K562 (cell line): Measurements from ENCODE around the gene CGREF1. TPM values are rescaled to one million over a fixed set of nuclear protein-coding genes. Genes with fewer than 3 reads are reported as not detected.

Experiments
- CTBP1 ChIP-seq: fragments of 450-650 bp; IDR thresholded peaks from 2 replicates; pipeline ENCODE4 v1.6.1; 2016; ENCODE audit warnings: borderline replicate concordance
- NCOA6 ChIP-seq: fragments of 450-650 bp; IDR thresholded peaks from 2 replicates; pipeline ENCODE4 v1.6.1; 2017; ENCODE audit warnings: mild to moderate bottlenecking
- NFXL1 ChIP-seq: fragments of 450-650 bp; formaldehyde crosslinking; IDR thresholded peaks from 2 replicates; pipeline ENCODE4 v1.4.0; 2021; ENCODE audit warnings: mild to moderate bottlenecking
- NR2F6 ChIP-seq: fragments of 450-650 bp; formaldehyde crosslinking; IDR thresholded peaks from 2 replicates; pipeline ENCODE4 v1.4.0; 2020; ENCODE audit warnings: mild to moderate bottlenecking
- PPARD ChIP-seq: fragments of 250-450 bp; sonication (Bioruptor Pico); IDR thresholded peaks from 2 replicates; pipeline ENCODE4 v1.8.0; 2022; ENCODE audit warnings: inconsistent platforms, mild to moderate bottlenecking, moderate library complexity
- RFX7 ChIP-seq: fragments of 250-450 bp; sonication (Bioruptor Pico); IDR thresholded peaks from 2 replicates; pipeline ENCODE4 v1.5.1; 2021; ENCODE audit warnings: mild to moderate bottlenecking
- TAF15 ChIP-seq: fragments of 200-400 bp; formaldehyde crosslinking; IDR thresholded peaks from 2 replicates; pipeline ENCODE4 v1.6.1; 2017; ENCODE audit warnings: mild to moderate bottlenecking, low read depth, low read length, moderate library complexity
- TCF7L2 ChIP-seq: fragments of 150-350 bp; IDR thresholded peaks from 2 replicates; pipeline ENCODE4 v1.6.1; 2016; ENCODE audit warnings: low read depth, mild to moderate bottlenecking, low read length, moderate library complexity
- XRCC4 ChIP-seq: IDR thresholded peaks from one replicate; pipeline ENCODE4 v1.6.1; 2011; ENCODE audit not compliant: insufficient read depth, insufficient read length; ENCODE audit errors: extremely low read depth
- ZNF589 ChIP-seq: fragments of 200-800 bp; sonication (Bioruptor generic); IDR thresholded peaks from 2 replicates; pipeline ENCODE4 v1.6.1; 2016; ENCODE audit warnings: low read depth, missing genetic modification characterization, missing compliant biosample characterization
- polyA plus RNA-seq, 8 experiments: library from polyadenylated mRNA; depleted of rRNA in 4 of 8; stranded (reverse) in 5 of 8; unstranded in 3 of 8; fragments of >200 nt; fragmentation: Nextera tagmentation in 2 of 8; fragmentation: Illumina TruSeq in 1 of 8; extraction: Ambion mirVana in 2 of 8; extraction: Trizol in 1 of 8; gene quantifications; 2 replicates each; pipeline versions ENCODE4 v1.2.1 to v1.2.3, GENCODE V29; 2011 to 2014; ENCODE audit warnings: inconsistent platforms in 1 of 8, missing spikeins in 1 of 8
- total RNA-seq, 7 experiments: library from RNA; depleted of rRNA in 6 of 7; stranded (reverse); fragments of >200 nt in 6 of 7; fragmentation: Illumina TruSeq in 2 of 7; extraction: Trizol in 2 of 7; gene quantifications; 2 replicates each; pipeline versions ENCODE4 v1.2.1 to v1.2.3, GENCODE V29; 2011 to 2021; ENCODE audit warnings: low replicate concordance in 1 of 7
- TF ChIP-seq, protein P1 (sequence below): fragments of 250-450 bp; sonication (Bioruptor Pico); IDR thresholded peaks from 2 replicates; pipeline ENCODE4 v1.8.0; 2021; ENCODE audit warnings: borderline replicate concordance, mild to moderate bottlenecking, moderate library complexity; ENCODE audit not compliant: poor library complexity, severe bottlenecking
- TF ChIP-seq, protein P2 (sequence below): fragments of 450-650 bp; IDR thresholded peaks from 2 replicates; pipeline ENCODE4 v1.6.1; 2016; ENCODE audit warnings: antibody characterized with exemption
- TF ChIP-seq, protein P3 (sequence below): sonication (generic); formaldehyde crosslinking; IDR thresholded peaks from 2 replicates; pipeline ENCODE4 v1.8.1; 2023; ENCODE audit warnings: mild to moderate bottlenecking, missing genetic modification reagents
- TF ChIP-seq, protein P4 (sequence below): fragments of 250-450 bp; sonication (Bioruptor Pico); IDR thresholded peaks from 2 replicates; pipeline ENCODE4 v1.8.0; 2022; ENCODE audit warnings: moderate library complexity, mild to moderate bottlenecking, inconsistent platforms
- TF ChIP-seq, protein P5 (sequence below): fragments of 250-450 bp; sonication (Bioruptor Pico); IDR thresholded peaks from 2 replicates; pipeline ENCODE4 v1.6.1; 2021; ENCODE audit warnings: mild to moderate bottlenecking
- TF ChIP-seq, protein P6 (sequence below), 2 experiments: fragments of 450-650 bp; conservative IDR thresholded peaks; 2 replicates each; pipeline ENCODE4 v1.6.1; 2017; ENCODE audit warnings: mild to moderate bottlenecking in 2 of 2, moderate library complexity in 2 of 2
- TF ChIP-seq, protein P7 (sequence below): fragments of 250-450 bp; sonication (Bioruptor Pico); IDR thresholded peaks from 2 replicates; pipeline ENCODE4 v1.8.0; 2022; ENCODE audit warnings: moderate library complexity, mild to moderate bottlenecking, inconsistent platforms
- TF ChIP-seq, protein P8 (sequence below): sonication (generic); IDR thresholded peaks from 2 replicates; pipeline ENCODE4 v1.6.1; 2016

The CGREF1 gene
- total and polyA plus RNA-seq, 9 of the 15 experiments (the other 6 are each of a cell fraction or from before 2014, with no cell fraction given), result 0.07 to 0.50 (median 0.37) TPM

DNA sequence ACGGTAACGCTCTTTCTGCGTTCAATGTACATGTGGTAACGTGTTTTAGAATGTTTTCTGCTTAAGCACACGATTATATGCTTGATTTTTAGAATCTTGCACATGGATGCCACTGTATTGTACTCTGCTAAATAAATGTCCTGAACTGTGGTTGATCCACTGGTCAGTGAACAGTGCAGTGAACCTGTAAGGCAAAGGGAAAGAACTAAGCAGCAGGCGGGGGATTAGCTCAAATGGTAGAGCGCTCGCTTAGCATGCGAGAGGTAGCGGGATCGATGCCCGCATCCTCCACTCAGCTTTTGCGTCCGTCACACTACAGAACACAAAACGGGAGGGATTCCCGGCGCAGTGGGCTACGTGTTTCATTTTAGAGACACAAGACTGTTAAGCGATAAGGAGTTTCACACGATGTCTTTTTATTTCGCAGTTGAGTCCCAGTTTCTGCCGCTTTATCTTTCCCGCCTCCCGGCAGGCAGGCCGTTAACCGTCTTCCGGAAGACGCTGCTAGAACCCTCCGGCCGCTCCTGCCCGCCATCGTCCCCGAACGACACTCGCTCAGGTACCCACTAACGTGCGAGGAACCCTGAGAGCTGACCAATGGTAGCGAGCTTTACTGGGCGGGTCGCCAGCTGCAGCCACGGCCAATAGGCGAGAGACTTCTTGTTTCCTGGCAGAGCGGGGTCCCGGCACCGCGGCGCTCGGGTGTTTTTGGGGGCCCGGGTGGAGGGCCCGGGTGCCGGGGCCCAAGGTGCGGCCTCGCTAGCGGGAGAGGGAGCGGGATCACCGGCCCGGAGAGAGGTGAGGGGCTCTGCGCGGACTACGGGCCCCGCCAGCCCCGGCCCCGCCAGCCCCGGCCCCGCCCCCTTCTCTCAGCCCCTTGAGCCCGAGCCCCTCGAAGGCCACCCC is 67.7 kb downstream of the CGREF1 start, which contains the start of gene AGBL5 (continued):
- TF ChIP-seq, protein P1, sequence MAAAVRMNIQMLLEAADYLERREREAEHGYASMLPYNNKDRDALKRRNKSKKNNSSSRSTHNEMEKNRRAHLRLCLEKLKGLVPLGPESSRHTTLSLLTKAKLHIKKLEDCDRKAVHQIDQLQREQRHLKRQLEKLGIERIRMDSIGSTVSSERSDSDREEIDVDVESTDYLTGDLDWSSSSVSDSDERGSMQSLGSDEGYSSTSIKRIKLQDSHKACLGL, result no peak
- TF ChIP-seq NFXL1 (no peak), PPARD (no peak), XRCC4 (no peak), NCOA6 (no peak), ZNF589 (CRISPR knock-in tag) (no peak; the same call in 1 of the 2 replicates), NR2F6 (no peak; the same call in 1 of the 2 replicates), TCF7L2 (no peak), CTBP1 (peak; percentile 78), RFX7 (CRISPR knock-in tag) (0 out of 2 replicates have a peak, but pooled peaks have one; percentile 10), TAF15 (no peak)
- TF ChIP-seq, protein P2, sequence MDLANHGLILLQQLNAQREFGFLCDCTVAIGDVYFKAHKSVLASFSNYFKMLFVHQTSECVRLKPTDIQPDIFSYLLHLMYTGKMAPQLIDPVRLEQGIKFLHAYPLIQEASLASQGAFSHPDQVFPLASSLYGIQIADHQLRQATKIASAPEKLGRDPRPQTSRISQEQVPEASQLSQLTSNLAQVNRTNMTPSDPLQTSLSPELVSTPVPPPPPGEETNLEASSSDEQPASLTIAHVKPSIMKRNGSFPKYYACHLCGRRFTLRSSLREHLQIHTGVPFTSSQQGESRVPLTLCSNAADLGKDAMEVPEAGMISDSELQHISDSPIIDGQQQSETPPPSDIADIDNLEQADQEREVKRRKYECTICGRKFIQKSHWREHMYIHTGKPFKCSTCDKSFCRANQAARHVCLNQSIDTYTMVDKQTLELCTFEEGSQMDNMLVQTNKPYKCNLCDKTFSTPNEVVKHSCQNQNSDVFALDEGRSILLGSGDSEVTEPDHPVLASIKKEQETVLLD, result peak; percentile 65
- TF ChIP-seq, protein P3, sequence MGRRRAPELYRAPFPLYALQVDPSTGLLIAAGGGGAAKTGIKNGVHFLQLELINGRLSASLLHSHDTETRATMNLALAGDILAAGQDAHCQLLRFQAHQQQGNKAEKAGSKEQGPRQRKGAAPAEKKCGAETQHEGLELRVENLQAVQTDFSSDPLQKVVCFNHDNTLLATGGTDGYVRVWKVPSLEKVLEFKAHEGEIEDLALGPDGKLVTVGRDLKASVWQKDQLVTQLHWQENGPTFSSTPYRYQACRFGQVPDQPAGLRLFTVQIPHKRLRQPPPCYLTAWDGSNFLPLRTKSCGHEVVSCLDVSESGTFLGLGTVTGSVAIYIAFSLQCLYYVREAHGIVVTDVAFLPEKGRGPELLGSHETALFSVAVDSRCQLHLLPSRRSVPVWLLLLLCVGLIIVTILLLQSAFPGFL (CRISPR knock-in tag), result 0 out of 2 replicates have a peak, but pooled peaks have one; percentile 21
- TF ChIP-seq, protein P4, sequence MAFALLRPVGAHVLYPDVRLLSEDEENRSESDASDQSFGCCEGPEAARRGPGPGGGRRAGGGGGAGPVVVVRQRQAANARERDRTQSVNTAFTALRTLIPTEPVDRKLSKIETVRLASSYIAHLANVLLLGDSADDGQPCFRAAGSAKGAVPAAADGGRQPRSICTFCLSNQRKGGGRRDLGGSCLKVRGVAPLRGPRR (CRISPR knock-in tag), result peak; percentile 26; the same call in 1 of the 2 replicates
- TF ChIP-seq, protein P5, sequence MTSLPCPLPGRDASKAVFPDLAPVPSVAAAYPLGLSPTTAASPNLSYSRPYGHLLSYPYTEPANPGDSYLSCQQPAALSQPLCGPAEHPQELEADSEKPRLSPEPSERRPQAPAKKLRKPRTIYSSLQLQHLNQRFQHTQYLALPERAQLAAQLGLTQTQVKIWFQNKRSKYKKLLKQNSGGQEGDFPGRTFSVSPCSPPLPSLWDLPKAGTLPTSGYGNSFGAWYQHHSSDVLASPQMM, result no peak
- TF ChIP-seq, protein P6, sequence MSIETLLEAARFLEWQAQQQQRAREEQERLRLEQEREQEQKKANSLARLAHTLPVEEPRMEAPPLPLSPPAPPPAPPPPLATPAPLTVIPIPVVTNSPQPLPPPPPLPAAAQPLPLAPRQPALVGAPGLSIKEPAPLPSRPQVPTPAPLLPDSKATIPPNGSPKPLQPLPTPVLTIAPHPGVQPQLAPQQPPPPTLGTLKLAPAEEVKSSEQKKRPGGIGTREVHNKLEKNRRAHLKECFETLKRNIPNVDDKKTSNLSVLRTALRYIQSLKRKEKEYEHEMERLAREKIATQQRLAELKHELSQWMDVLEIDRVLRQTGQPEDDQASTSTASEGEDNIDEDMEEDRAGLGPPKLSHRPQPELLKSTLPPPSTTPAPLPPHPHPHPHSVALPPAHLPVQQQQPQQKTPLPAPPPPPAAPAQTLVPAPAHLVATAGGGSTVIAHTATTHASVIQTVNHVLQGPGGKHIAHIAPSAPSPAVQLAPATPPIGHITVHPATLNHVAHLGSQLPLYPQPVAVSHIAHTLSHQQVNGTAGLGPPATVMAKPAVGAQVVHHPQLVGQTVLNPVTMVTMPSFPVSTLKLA (conservative IDR thresholded peaks at IDR 0.05), result peak in 1 of 2 experiments; percentile 51; a peak in 1 of 4 replicates
- TF ChIP-seq, protein P7, sequence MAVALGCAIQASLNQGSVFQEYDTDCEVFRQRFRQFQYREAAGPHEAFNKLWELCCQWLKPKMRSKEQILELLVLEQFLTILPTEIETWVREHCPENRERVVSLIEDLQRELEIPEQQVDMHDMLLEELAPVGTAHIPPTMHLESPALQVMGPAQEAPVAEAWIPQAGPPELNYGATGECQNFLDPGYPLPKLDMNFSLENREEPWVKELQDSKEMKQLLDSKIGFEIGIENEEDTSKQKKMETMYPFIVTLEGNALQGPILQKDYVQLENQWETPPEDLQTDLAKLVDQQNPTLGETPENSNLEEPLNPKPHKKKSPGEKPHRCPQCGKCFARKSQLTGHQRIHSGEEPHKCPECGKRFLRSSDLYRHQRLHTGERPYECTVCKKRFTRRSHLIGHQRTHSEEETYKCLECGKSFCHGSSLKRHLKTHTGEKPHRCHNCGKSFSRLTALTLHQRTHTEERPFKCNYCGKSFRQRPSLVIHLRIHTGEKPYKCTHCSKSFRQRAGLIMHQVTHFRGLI (CRISPR knock-in tag), result no peak
- TF ChIP-seq, protein P8, sequence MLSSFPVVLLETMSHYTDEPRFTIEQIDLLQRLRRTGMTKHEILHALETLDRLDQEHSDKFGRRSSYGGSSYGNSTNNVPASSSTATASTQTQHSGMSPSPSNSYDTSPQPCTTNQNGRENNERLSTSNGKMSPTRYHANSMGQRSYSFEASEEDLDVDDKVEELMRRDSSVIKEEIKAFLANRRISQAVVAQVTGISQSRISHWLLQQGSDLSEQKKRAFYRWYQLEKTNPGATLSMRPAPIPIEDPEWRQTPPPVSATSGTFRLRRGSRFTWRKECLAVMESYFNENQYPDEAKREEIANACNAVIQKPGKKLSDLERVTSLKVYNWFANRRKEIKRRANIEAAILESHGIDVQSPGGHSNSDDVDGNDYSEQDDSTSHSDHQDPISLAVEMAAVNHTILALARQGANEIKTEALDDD, result 0 out of 2 replicates have a peak, but pooled peaks have one; percentile 63
